Measurements from ENCODE around the gene RTTN.
A peak's percentile ranks its signal among the peaks of the same experiment; 100 is the strongest.

RTTN gene

GRCh38 chr18:70165936-70166335, 39.6 kb downstream of the RTTN start:
- TF ChIP-seq, protein P1, sequence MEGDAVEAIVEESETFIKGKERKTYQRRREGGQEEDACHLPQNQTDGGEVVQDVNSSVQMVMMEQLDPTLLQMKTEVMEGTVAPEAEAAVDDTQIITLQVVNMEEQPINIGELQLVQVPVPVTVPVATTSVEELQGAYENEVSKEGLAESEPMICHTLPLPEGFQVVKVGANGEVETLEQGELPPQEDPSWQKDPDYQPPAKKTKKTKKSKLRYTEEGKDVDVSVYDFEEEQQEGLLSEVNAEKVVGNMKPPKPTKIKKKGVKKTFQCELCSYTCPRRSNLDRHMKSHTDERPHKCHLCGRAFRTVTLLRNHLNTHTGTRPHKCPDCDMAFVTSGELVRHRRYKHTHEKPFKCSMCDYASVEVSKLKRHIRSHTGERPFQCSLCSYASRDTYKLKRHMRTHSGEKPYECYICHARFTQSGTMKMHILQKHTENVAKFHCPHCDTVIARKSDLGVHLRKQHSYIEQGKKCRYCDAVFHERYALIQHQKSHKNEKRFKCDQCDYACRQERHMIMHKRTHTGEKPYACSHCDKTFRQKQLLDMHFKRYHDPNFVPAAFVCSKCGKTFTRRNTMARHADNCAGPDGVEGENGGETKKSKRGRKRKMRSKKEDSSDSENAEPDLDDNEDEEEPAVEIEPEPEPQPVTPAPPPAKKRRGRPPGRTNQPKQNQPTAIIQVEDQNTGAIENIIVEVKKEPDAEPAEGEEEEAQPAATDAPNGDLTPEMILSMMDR (IDR thresholded peaks at IDR 0.05; ENCODE audit: control insufficient read depth, insufficient read depth, low read depth, low read length, missing control alignments): no peak
- no peak for DNase-seq (ENCODE audit: low read depth)
- H3K4me3 ChIP-seq (ENCODE audit: control insufficient read depth, low read depth, low read length): no peak overlapping the region

- H3K4me3 ChIP-seq (ENCODE audit: control insufficient read depth, low read depth, low read length): no peak overlapping the region
- DNase-seq (ENCODE audit: low read depth): no peak
- TF ChIP-seq, protein P1 (IDR thresholded peaks at IDR 0.05; ENCODE audit: control insufficient read depth, insufficient read depth, low read depth, low read length, missing control alignments): no peak
Measured at GRCh38 chr18:70160073-70160678, 45.3 kb downstream of the RTTN start.

- H3K4me3 ChIP-seq (ENCODE audit: control insufficient read depth, low read depth, low read length): no peak overlapping the region
- no peak for DNase-seq (ENCODE audit: low read depth)
- TF ChIP-seq, protein P1 (IDR thresholded peaks at IDR 0.05; ENCODE audit: control insufficient read depth, insufficient read depth, low read depth, low read length, missing control alignments): no peak
Measured at GRCh38 chr18:70158992-70159717, 46.3 kb downstream of the RTTN start.

- no peak for DNase-seq (ENCODE audit: low read depth)
- TF ChIP-seq, protein P1 (IDR thresholded peaks at IDR 0.05; ENCODE audit: control insufficient read depth, insufficient read depth, low read depth, low read length, missing control alignments): no peak
- no peak overlapping the region for H3K4me3 ChIP-seq (ENCODE audit: control insufficient read depth, low read depth, low read length)
Measured at GRCh38 chr18:70156886-70157285, 48.6 kb downstream of the RTTN start.

GRCh38 chr18:70154591-70155194, 50.8 kb downstream of the RTTN start:
- peak; percentile 79 for DNase-seq (ENCODE audit: low read depth)
- H3K4me3 ChIP-seq (ENCODE audit: control insufficient read depth, low read depth, low read length): no peak overlapping the region
- TF ChIP-seq, protein P1 (IDR thresholded peaks at IDR 0.05; ENCODE audit: control insufficient read depth, insufficient read depth, low read depth, low read length, missing control alignments): no peak

DNA sequence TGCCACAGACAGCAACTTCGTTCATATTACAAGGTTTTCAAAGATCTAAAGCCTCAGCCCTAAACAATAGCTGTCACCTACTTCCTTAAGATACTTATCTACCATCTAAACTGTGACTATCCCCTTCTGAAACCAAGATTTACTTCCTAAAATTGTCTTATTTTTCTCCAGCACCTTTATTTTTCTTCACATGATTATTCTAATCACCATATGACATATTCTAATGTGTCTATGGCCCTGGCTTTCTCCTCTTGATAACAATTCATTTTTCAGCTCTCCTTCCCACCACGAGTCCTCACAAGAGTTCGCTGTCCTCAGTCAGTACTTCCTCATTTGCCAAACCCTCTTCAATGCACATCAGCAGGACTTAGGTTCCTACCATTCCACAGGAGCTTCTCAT, 53.9 kb downstream of the RTTN start:
- no peak overlapping the region for H3K4me3 ChIP-seq (ENCODE audit: control insufficient read depth, low read depth, low read length)
- TF ChIP-seq, protein P1 (IDR thresholded peaks at IDR 0.05; ENCODE audit: control insufficient read depth, insufficient read depth, low read depth, low read length, missing control alignments): no peak

More for the DNA sequence above, 53.9 kb downstream of the RTTN start:
- DNase-seq (ENCODE audit: low read depth): no peak
